SK-MEL-5 (cell line): Measurements from ENCODE around the gene GCDH. TPM values are rescaled to one million over a fixed set of nuclear protein-coding genes. Genes with fewer than 3 reads are reported as not detected.
A peak's percentile ranks its signal among the peaks of the same experiment; 100 is the strongest.

ENCODE experiments used
- DNase-seq: peaks from one replicate; pipeline ENCODE4 v3.0.0-alpha.2; 2016; ENCODE audit warnings: low read depth, low spot score
- in situ Hi-C: cut with HindIII; loops from 2 replicates; pipeline ENCODE4 v1.10.0; 2016; ENCODE audit warnings: low sequenced_read_pairs, high pct_unique_total_duplicates, low pct_unique_long_range_greater_than_20kb
- total RNA-seq: library from RNA; depleted of rRNA; stranded (reverse); fragments of >200 nt; shearing (Covaris generic); gene quantifications from 2 replicates; pipeline ENCODE4 v1.2.3, GENCODE V29; 2014

Gene GCDH
- total RNA-seq, 1 experiment from 2014 or later: 14.2 TPM

GRCh38 chr19:12932392-12933286 is 41.7 kb downstream of the GCDH start:
- no peak for DNase-seq
- in situ Hi-C loops: no loop called here

GRCh38 chr19:12933287-12934072 is 42.5 kb downstream of the GCDH start, which contains the start of gene FARSA:
TSS of gene FARSA (minus strand) at chr19:12933711. CDS start at chr19:12933696, 15 bp downstream.
- in situ Hi-C loops: no loop called here
- DNase-seq: peak; percentile 91

GRCh38 chr19:12935071-12935470 is 44.1 kb downstream of the GCDH start:
- in situ Hi-C loops: no loop called here
- DNase-seq: no peak

- no peak for DNase-seq
- in situ Hi-C loops: no loop called here
Observed at GRCh38 chr19:12936582-12936981, 45.6 kb downstream of the GCDH start.

GRCh38 chr19:12937093-12937926 is 46.4 kb downstream of the GCDH start:
- no peak for DNase-seq
- in situ Hi-C loops: no loop called here

- in situ Hi-C loops: no loop called here
- DNase-seq: peak; percentile 98
Observed at GRCh38 chr19:12937927-12938778, 47.2 kb downstream of the GCDH start, which contains the start of gene CALR. TSS of gene CALR (plus strand) at chr19:12938609. CDS start at chr19:12938680, 71 bp downstream.

- no peak for DNase-seq
- in situ Hi-C loops: no loop called here
Observed at GRCh38 chr19:12938779-12939601, 48.0 kb downstream of the GCDH start.

GRCh38 chr19:12939975-12940423 is 49.0 kb downstream of the GCDH start:
- in situ Hi-C loops: no loop called here
- no peak for DNase-seq

- no peak for DNase-seq
- in situ Hi-C loops: no loop called here
Observed at GRCh38 chr19:12940897-12941296, 49.9 kb downstream of the GCDH start.

GRCh38 chr19:12943437-12944044 is 52.6 kb downstream of the GCDH start:
- no peak for DNase-seq
- in situ Hi-C loops: no loop called here

GRCh38 chr19:12944104-12944674 is 53.2 kb downstream of the GCDH start:
- in situ Hi-C loops: no loop called here
- no peak for DNase-seq

GRCh38 chr19:12945479-12946091 is 54.6 kb downstream of the GCDH start, which contains the start of gene RAD23A:
TSS of gene RAD23A (plus strand) at chr19:12945862. CDS start at chr19:12945949, 87 bp downstream.
- in situ Hi-C loops: no loop called here
- DNase-seq: peak; percentile 96

- in situ Hi-C loops: no loop called here
- DNase-seq: peak; percentile 61
Observed at GRCh38 chr19:12946092-12946721, 55.2 kb downstream of the GCDH start.

- in situ Hi-C loops: no loop called here
- DNase-seq: no peak
Observed at GRCh38 chr19:12946731-12947496, 56.0 kb downstream of the GCDH start.
